ENCODE measurements around the gene XRCC6. TPM values are rescaled to one million over a fixed set of nuclear protein-coding genes. Genes with fewer than 3 reads are reported as not detected.
"Not testable (repeated sequence)": the region's sequence is repeated elsewhere in the genome, so short reads cannot be mapped to it uniquely, and the experiment has no call there.

The XRCC6 gene
- total RNA-seq, 1 donor from 2014 or later: 325 TPM

DNA sequence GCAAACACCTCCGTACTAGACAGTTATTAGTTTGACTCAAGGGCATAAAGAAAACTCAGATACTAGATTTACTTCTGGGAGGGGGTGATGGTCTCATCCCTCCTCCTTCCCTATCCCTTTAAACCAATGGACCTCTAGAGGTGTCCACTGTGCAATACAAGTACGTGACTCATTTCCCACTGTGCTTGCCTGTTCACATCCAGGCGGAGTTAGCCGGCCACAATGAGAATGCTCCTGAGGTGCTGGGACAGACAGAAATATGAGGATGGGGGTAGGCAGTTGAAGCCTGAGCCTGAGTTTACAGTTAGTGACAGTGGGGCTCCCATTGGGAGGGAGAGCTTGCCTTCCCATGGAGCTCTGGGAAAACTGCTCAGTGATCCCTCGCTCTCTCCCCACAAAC lies 23.0 kb upstream of the XRCC6 start:
- intact Hi-C loops (cut with micrococcal nuclease): no loop called here

- intact Hi-C loops (cut with micrococcal nuclease): no loop called here
Observed at GRCh38 chr22:41598891-41599635, 22.0 kb upstream of the XRCC6 start.

GRCh38 chr22:41600976-41601375 lies 20.1 kb upstream of the XRCC6 start:
- intact Hi-C loops (cut with micrococcal nuclease): no loop called here

DNA sequence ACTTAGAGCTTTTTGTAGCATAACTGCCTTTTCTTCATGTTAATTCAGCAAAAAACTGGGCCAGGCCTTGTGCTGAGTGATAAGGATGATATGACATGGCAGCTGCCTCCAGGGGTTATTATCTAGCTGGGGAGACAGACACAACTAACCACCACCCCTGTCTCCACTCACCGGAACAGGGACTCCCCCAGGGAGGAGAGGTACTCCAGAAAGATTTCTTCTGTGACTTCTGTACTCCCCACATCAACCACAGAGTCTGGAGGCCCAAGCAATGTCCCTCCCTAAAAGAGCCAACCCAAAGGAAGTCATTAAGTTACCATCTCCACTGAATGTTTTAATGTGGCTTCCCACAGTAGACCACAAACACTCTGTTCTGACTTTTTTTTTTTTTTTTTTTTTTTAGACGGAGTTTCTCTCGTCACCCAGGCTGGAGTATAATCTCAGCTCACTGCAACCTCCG lies 17.2 kb upstream of the XRCC6 start:
- intact Hi-C loops (cut with micrococcal nuclease): loop anchor here (1.0 kb wide), 2 partner anchors 14 to 15 kb away; no protein-coding TSS in a partner anchor

DNA sequence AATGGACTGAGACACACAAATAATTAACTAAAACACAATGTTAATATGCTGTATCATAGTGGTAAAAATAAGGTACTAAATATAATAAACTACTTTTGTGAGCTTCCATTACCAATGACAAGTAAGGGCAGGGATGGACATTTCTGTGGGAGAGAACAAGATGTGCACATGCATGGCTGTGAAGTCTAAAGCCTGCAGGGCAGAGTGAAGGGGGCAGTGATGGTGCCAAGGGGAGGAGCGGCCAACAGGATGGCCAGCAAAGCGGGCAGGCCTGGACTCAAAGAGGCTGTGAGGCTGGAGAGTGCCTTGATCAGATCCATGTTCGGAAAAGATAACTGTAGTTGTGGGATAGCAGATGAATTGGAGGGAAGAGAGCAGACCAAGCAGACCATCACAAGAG lies 12.7 kb upstream of the XRCC6 start:
- intact Hi-C loops (cut with micrococcal nuclease): no loop called here

- intact Hi-C loops (cut with micrococcal nuclease): no loop called here
Observed at GRCh38 chr22:41612603-41613306, 8.3 kb upstream of the XRCC6 start.

GRCh38 chr22:41613456-41613855 lies 7.6 kb upstream of the XRCC6 start:
- intact Hi-C loops (cut with micrococcal nuclease): no loop called here

- intact Hi-C loops (cut with micrococcal nuclease): loop anchor here (1.0 to 5.0 kb wide), 3 partner anchors 16 to 668 kb away; partner anchors contain the start of genes ACO2, PHF5A and RBX1
Observed at GRCh38 chr22:41619979-41620588, 1.0 kb upstream of the XRCC6 start.

- intact Hi-C loops (cut with micrococcal nuclease): loop anchor here (1.0 to 5.0 kb wide), 8 partner anchors 30 to 668 kb away; partner anchors contain the start of genes ACO2, PHF5A, POLR3H and RBX1
Observed at GRCh38 chr22:41620589-41621098, 451 bp upstream of the XRCC6 start, which contains the start of gene DESI1. Gene DESI1 (minus strand): TSS chr22:41621043. CDS start chr22:41620839, 204 bp downstream.

DNA sequence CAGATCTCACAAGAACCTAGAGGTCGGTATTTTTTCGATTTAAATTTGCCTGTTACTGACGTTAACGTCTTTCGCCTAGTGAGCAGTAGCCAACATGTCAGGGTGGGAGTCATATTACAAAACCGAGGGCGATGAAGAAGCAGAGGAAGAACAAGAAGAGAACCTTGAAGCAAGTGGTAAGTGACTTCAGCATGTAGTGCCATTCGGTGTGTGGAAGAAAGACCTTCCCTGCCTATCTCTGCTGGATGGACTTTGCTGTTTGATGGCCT lies 750 bp downstream of the XRCC6 start:
- intact Hi-C loops (cut with micrococcal nuclease): loop anchor here (1.0 to 5.0 kb wide), 8 partner anchors 32 to 670 kb away; partner anchors contain the start of genes ACO2, PHF5A, POLR3H and RBX1

- intact Hi-C loops (cut with micrococcal nuclease): no loop called here
Observed at GRCh38 chr22:41625577-41625976, 4.5 kb downstream of the XRCC6 start.

DNA sequence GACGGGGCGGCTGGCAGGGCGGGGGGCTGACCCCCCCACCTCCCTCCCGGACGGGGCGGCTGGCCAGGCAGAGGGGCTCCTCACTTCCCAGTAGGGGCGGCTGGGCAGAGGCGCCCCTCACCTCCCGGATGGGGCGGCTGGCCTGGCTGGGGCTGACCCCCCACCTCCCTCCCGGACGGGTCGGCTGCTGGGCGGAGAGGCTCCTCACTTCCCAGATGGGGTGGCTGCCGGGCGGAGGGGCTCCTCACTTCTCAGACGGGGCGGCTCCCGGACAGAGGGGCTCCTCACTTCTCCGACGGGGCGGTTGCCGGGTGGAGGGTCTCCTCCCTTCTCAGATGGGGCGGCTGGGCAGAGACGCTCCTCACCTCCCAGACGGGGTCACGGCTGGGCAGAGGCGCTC lies 10.0 kb downstream of the XRCC6 start:
- intact Hi-C loops (cut with micrococcal nuclease): not testable (repeated sequence)

GRCh38 chr22:41631615-41632014 lies 10.5 kb downstream of the XRCC6 start:
- intact Hi-C loops (cut with micrococcal nuclease): not testable (repeated sequence)

- intact Hi-C loops (cut with micrococcal nuclease): not testable (repeated sequence)
Observed at GRCh38 chr22:41634610-41635009, 13.5 kb downstream of the XRCC6 start.

- intact Hi-C loops (cut with micrococcal nuclease): no loop called here
Observed at GRCh38 chr22:41636467-41636866, 15.4 kb downstream of the XRCC6 start.

- intact Hi-C loops (cut with micrococcal nuclease): not testable (repeated sequence)
Observed at GRCh38 chr22:41637623-41638022, 16.5 kb downstream of the XRCC6 start.

DNA sequence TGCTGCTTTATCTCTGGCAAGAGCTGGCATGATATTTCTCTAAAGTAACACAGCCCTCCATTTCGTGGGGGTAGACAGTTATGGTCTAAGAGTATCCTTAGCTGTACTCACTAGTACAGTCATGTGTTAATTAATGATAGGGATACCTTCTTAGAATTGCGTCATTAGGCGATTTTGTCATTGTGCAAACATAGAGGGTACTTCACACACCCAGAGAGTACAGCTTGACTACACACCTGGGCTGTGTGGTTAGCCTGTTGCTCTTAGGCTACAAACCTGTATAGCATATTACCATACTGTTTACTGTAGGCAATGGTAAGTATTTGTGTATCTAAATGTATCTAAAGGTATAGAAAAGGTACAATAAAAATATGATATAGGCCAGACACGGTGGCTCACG lies 17.0 kb downstream of the XRCC6 start:
- intact Hi-C loops (cut with micrococcal nuclease): no loop called here

- intact Hi-C loops (cut with micrococcal nuclease): no loop called here
Observed at GRCh38 chr22:41638748-41639147, 17.7 kb downstream of the XRCC6 start.

GRCh38 chr22:41641854-41642253 lies 20.8 kb downstream of the XRCC6 start:
- intact Hi-C loops (cut with micrococcal nuclease): no loop called here

DNA sequence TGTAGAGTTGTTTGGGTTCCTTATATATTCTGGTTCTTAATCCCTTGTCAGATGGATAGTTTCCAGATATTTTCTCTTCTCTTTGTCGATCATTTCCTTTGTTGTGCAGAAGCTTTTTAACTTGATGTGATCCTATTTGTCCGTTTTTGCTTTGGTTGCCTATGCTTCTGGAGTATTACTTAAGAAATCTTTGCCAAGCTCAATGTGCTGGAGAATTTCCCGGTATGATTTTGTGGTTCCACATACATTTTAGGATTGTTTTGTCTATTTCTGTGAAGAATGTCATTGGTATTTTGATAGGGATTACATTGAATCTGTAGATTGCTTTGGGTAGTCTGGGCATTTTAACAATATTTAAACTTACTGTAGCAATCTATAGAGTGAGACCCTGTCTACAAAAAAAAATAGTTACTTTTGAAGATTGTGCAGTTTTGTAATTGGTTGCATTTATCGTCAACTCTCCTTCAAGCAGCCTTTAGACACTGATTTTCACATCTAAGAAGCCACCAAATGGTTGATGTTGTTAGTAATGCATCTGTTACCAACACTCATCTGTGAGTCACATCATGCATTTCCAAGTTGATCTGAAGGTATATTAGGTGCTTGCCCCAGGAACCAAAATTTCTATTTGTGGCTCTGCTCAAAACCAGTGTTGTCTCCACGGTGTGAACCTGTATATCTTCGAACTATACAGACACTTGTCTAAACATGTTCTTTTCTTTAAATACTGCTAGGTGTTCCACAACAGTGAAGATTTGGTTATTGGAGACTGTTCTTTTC lies 21.4 kb downstream of the XRCC6 start:
- intact Hi-C loops (cut with micrococcal nuclease): no loop called here

GRCh38 chr22:41647771-41648170 lies 26.7 kb downstream of the XRCC6 start:
- intact Hi-C loops (cut with micrococcal nuclease): no loop called here

All from T-helper 2 cell treated with Interferon-gamma antibody and Interleukin-4, amounts not matched to agents 100 ng/mL and 5 ng/mL, for 36 hours (primary cell).